Left ventricle myocardium inferior (tissue), 1 donor: Measurements from ENCODE around the gene PFDN1. TPM values are rescaled to one million over a fixed set of nuclear protein-coding genes. Genes with fewer than 3 reads are reported as not detected.

Experiments used
- DNase-seq: peaks from one replicate; pipeline ENCODE4 v3.0.0-alpha.2; 2020
- H3K27ac ChIP-seq: fragments of 200-600 bp; replicated peaks from 2 replicates; pipeline ENCODE4 v1.8.0; 2021
- H3K27me3 ChIP-seq: fragments of 200-600 bp; 2 replicates; pipeline ENCODE4 v1.8.0; 2021; ENCODE audit warnings: low read depth
- H3K36me3 ChIP-seq: fragments of 200-600 bp; 2 replicates; pipeline ENCODE4 v1.8.0; 2021
- H3K4me1 ChIP-seq: fragments of 200-600 bp; 2 replicates; pipeline ENCODE4 v1.8.0; 2021
- H3K4me3 ChIP-seq: fragments of 200-600 bp; 2 replicates; pipeline ENCODE4 v1.8.0; 2021; ENCODE audit warnings: mild to moderate bottlenecking, moderate library complexity
- H3K9me3 ChIP-seq: fragments of 200-600 bp; replicated peaks from 2 replicates; pipeline ENCODE4 v1.8.0; 2021
- intact Hi-C: fragments of 100-400 bp; cut with micrococcal nuclease; formaldehyde crosslinking; loops from one replicate; pipeline ENCODE4 v1.11.0; 2022
- total RNA-seq: library from RNA; stranded (reverse); fragmentation: NEBNext Ultra II Directional; extraction: Animal tissue kit (Norgen Biotek cat#: 25700); gene quantifications from one replicate; pipeline ENCODE4 v1.2.1, GENCODE V29; 2021
- TF ChIP-seq, protein P1 (sequence below): fragments of 200-600 bp; IDR thresholded peaks from 2 replicates; pipeline ENCODE4 v1.8.0; 2021; ENCODE audit warnings: antibody characterized with exemption, mild to moderate bottlenecking, borderline replicate concordance
- donor health status: DM: no; HTN: yes; CAD: no; lungs with severe emphysema.

The PFDN1 gene
- total RNA-seq, 1 donor from 2014 or later = 68.7 TPM

DNA sequence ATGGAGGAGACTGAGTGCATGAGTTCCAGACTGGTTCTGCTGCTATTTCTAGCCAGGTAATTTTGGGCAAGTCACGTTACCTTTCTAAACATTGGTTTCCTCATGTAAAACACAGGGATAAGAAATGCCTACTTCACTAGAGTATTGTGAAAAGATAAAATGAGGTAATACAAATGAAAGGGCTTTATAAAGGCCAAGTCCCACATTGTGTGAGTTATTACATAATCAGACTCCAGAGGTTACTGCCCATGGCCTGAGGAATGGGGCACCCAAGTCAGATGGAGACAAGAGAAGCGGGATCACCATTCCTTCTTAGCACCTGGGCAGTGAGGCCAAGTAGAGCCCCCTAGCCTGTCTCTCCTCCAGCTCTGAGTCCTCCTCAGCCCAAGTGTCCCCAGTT, 36.0 kb upstream of the PFDN1 start:
- no peak overlapping the region for H3K4me3 ChIP-seq
- intact Hi-C loops = no loop called here
- H3K9me3 ChIP-seq = no peaks in the 10 kb centered on the region
- H3K27me3 ChIP-seq = no peaks in the 10 kb centered on the region
- peak overlapping the region; percentile 92 for H3K27ac ChIP-seq
- peaks cover 39% of the 10 kb centered on the region for H3K36me3 ChIP-seq
- peaks cover 96% of the 10 kb centered on the region for H3K4me1 ChIP-seq
- TF ChIP-seq, protein P1, sequence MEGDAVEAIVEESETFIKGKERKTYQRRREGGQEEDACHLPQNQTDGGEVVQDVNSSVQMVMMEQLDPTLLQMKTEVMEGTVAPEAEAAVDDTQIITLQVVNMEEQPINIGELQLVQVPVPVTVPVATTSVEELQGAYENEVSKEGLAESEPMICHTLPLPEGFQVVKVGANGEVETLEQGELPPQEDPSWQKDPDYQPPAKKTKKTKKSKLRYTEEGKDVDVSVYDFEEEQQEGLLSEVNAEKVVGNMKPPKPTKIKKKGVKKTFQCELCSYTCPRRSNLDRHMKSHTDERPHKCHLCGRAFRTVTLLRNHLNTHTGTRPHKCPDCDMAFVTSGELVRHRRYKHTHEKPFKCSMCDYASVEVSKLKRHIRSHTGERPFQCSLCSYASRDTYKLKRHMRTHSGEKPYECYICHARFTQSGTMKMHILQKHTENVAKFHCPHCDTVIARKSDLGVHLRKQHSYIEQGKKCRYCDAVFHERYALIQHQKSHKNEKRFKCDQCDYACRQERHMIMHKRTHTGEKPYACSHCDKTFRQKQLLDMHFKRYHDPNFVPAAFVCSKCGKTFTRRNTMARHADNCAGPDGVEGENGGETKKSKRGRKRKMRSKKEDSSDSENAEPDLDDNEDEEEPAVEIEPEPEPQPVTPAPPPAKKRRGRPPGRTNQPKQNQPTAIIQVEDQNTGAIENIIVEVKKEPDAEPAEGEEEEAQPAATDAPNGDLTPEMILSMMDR = no peak
- no peak for DNase-seq

DNA sequence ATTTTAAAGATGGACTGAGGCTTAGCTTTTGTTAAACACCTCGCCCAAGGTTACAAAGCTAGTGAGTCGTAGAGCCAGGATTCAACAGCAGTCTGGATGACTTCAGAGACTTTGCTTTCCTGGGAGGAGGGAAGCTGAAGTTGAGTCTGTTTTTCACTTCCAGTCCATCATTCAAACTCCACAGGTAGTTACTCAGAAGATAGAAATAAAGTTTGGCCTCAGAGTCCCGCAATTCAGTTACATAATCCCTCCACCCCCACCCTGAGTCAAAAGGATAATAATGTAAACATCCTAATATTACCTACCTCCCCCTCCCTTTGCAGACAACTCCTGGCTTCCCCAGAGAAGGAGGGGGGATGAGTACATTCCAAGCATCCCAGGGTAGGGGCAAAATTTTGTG, 35.4 kb upstream of the PFDN1 start:
- H3K9me3 ChIP-seq = no peaks in the 10 kb centered on the region
- no peaks in the 10 kb centered on the region for H3K27me3 ChIP-seq
- no peak overlapping the region for H3K4me3 ChIP-seq
- no peak for DNase-seq
- peaks cover 90% of the 10 kb centered on the region for H3K4me1 ChIP-seq
- peak overlapping the region; percentile 92 for H3K27ac ChIP-seq
- H3K36me3 ChIP-seq = peaks cover 45% of the 10 kb centered on the region
- TF ChIP-seq, protein P1 = no peak
- intact Hi-C loops = no loop called here

DNA sequence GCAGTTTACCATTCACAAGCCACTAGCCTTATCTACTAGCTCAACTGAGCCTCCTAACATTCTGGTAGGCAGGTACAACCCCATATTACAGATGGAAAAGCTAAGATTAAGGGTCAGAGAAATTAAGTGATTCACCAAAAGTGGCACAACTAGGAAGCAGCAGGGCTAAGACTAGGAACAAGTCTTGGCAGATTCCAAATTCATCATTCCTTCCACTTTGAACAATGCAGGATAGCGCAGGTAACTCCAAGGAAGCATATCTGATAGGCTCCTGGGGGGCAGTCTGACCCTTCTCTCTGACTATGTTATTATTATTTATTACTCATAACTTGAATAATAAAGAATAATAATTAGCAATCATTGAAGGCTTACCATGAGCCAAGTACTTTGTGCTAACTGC, 35.0 kb upstream of the PFDN1 start:
- Histone ChIP-seq H3K4me1 (peaks cover 90% of the 10 kb centered on the region), H3K27ac (peak overlapping the region; percentile 92), H3K4me3 (no peak overlapping the region), H3K36me3 (peaks cover 50% of the 10 kb centered on the region), H3K27me3 (no peaks in the 10 kb centered on the region), H3K9me3 (no peaks in the 10 kb centered on the region)
- TF ChIP-seq, protein P1 = no peak
- DNase-seq = no peak
- intact Hi-C loops = no loop called here

DNA sequence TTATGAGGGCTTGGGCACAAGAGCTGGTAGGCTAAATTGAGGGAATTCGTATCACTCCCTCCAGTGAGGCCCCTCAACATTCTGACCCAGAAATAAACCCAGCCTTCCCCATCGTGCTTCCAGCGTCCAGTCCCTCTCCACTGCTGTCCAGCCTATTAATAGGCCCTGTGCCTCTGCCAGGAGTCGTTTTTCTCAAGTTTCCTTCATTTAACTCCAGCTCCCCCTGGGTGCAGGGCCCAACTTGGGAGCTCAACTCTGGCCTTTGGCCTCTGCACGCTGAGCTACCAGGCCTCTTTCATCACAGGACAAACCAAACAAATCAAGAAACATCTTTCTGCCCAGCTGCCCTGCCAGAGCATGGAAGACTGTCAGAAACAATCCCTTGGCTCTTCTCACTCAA, 33.5 kb upstream of the PFDN1 start:
- TF ChIP-seq, protein P1 = no peak
- DNase-seq = peak; percentile 37
- Histone ChIP-seq H3K36me3 (peaks cover 51% of the 10 kb centered on the region), H3K4me1 (peaks cover 77% of the 10 kb centered on the region), H3K27me3 (no peaks in the 10 kb centered on the region), H3K27ac (peak overlapping the region; percentile 92), H3K4me3 (no peak overlapping the region), H3K9me3 (no peaks in the 10 kb centered on the region)
- intact Hi-C loops = no loop called here

DNA sequence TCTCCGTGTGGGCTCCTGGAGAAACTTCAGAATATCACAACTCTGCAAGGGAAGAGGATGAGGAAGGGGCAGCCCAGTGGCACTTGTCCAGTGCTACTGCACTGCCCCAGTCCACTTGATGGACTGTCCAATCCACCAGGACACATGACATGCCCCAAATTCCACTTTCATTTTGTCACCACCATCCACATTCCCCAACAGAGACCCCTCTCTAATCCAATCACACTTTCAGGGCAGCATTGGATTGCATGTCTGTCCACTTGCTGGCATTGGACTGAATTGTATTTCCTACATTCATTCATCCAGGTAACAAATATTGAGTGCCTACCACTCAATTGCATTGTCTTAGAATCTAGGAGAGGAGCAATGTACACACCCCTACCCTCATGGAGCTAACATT, 28.7 kb upstream of the PFDN1 start:
- no peaks in the 10 kb centered on the region for H3K9me3 ChIP-seq
- H3K27ac ChIP-seq = no peak overlapping the region
- no peak overlapping the region for H3K4me3 ChIP-seq
- intact Hi-C loops = no loop called here
- H3K36me3 ChIP-seq = peaks cover 39% of the 10 kb centered on the region
- TF ChIP-seq, protein P1 = no peak
- no peaks in the 10 kb centered on the region for H3K27me3 ChIP-seq
- no peak for DNase-seq
- peaks cover 71% of the 10 kb centered on the region for H3K4me1 ChIP-seq
